Osteocyte (in vitro differentiated cells): ENCODE results near the gene PSMA3. TPM values are rescaled to one million over a fixed set of nuclear protein-coding genes. Genes with fewer than 3 reads are reported as not detected.

Source experiments
- DNase-seq: peaks from one replicate; pipeline ENCODE4 v3.0.0; 2021; ENCODE audit warnings: mixed read lengths; ENCODE audit not compliant: unreplicated experiment; ENCODE audit errors: extremely low spot score
- H3K27ac Mint-ChIP-seq: one replicate; pipeline ENCODE4 v1.8.0; 2021; ENCODE audit warnings: mild to moderate bottlenecking, mixed read lengths; ENCODE audit not compliant: unreplicated experiment
- H3K27me3 Mint-ChIP-seq: one replicate; pipeline ENCODE4 v1.8.0; 2021; ENCODE audit warnings: mixed read lengths; ENCODE audit not compliant: unreplicated experiment
- H3K36me3 Mint-ChIP-seq: one replicate; pipeline ENCODE4 v1.8.0; 2021; ENCODE audit warnings: mixed read lengths; ENCODE audit not compliant: unreplicated experiment
- H3K4me1 Mint-ChIP-seq: one replicate; pipeline ENCODE4 v1.8.0; 2021; ENCODE audit warnings: mixed read lengths; ENCODE audit not compliant: unreplicated experiment
- H3K4me3 Mint-ChIP-seq: one replicate; pipeline ENCODE4 v1.8.0; 2021; ENCODE audit warnings: mild to moderate bottlenecking, moderate library complexity, mixed read lengths; ENCODE audit not compliant: unreplicated experiment
- H3K9me3 Mint-ChIP-seq: one replicate; pipeline ENCODE4 v1.8.0; 2021; ENCODE audit warnings: mixed read lengths; ENCODE audit not compliant: unreplicated experiment
- CTCF ChIP-seq: fragments of 200-600 bp; sonication (generic); IDR thresholded peaks from 2 replicates; pipeline ENCODE4 v1.5.0; 2021; ENCODE audit warnings: antibody characterized with exemption, mild to moderate bottlenecking, moderate library complexity
- total RNA-seq: library from RNA; stranded (reverse); gene quantifications from 2 replicates; pipeline ENCODE4 v1.2.1, GENCODE V29; 2021

Gene PSMA3
- total RNA-seq, 1 donor from 2014 or later, result 156 TPM

GRCh38 chr14:58272588-58273372, 28.1 kb downstream of the PSMA3 start:
- TF ChIP-seq CTCF, result no peak
- no peak overlapping the region for H3K4me3 Mint-ChIP-seq
- peaks cover 29% of the 10 kb centered on the region for H3K4me1 Mint-ChIP-seq
- H3K9me3 Mint-ChIP-seq, result no peaks in the 10 kb centered on the region
- H3K27me3 Mint-ChIP-seq, result no peaks in the 10 kb centered on the region
- peaks cover 42% of the 10 kb centered on the region for H3K36me3 Mint-ChIP-seq
- H3K27ac Mint-ChIP-seq, result peak overlapping the region; percentile 54
- no peak for DNase-seq

GRCh38 chr14:58274881-58275280, 30.2 kb downstream of the PSMA3 start:
- Mint-ChIP-seq H3K27me3 (no peaks in the 10 kb centered on the region), H3K36me3 (peaks cover 43% of the 10 kb centered on the region), H3K4me1 (peaks cover 31% of the 10 kb centered on the region), H3K4me3 (no peak overlapping the region), H3K9me3 (no peaks in the 10 kb centered on the region), H3K27ac (peak overlapping the region; percentile 67)
- no peak for TF ChIP-seq CTCF
- no peak for DNase-seq

- Mint-ChIP-seq H3K27ac (peak overlapping the region; percentile 67), H3K4me3 (no peak overlapping the region), H3K4me1 (peaks cover 34% of the 10 kb centered on the region), H3K9me3 (no peaks in the 10 kb centered on the region), H3K36me3 (peaks cover 35% of the 10 kb centered on the region), H3K27me3 (no peaks in the 10 kb centered on the region)
- no peak for TF ChIP-seq CTCF
- DNase-seq, result no peak
Observed at GRCh38 chr14:58275527-58276190, 31.0 kb downstream of the PSMA3 start.

- H3K9me3 Mint-ChIP-seq, result no peaks in the 10 kb centered on the region
- H3K27me3 Mint-ChIP-seq, result no peaks in the 10 kb centered on the region
- H3K27ac Mint-ChIP-seq, result peak overlapping the region; percentile 67
- no peak for TF ChIP-seq CTCF
- H3K4me1 Mint-ChIP-seq, result peaks cover 40% of the 10 kb centered on the region
- H3K36me3 Mint-ChIP-seq, result peaks cover 31% of the 10 kb centered on the region
- no peak for DNase-seq
- no peak overlapping the region for H3K4me3 Mint-ChIP-seq
Observed at GRCh38 chr14:58276208-58276607, 31.6 kb downstream of the PSMA3 start.

- Mint-ChIP-seq H3K9me3 (no peaks in the 10 kb centered on the region), H3K36me3 (peaks cover 18% of the 10 kb centered on the region), H3K4me1 (peaks cover 50% of the 10 kb centered on the region), H3K27ac (no peak overlapping the region), H3K27me3 (no peaks in the 10 kb centered on the region), H3K4me3 (no peak overlapping the region)
- no peak for DNase-seq
- TF ChIP-seq CTCF, result no peak
Observed at GRCh38 chr14:58278177-58278576, 33.5 kb downstream of the PSMA3 start.
